Astrocyte of the spinal cord (primary cell): ENCODE data around the gene RNU7-1.

Source experiments
- DNase-seq: peaks from one replicate; pipeline ENCODE4 v3.0.0; 2011; ENCODE audit warnings: low read depth, low spot score
- H3K4me3 ChIP-seq: 2 replicates; pipeline ENCODE4 v1.5.1; 2011; ENCODE audit warnings: low read depth, mild to moderate bottlenecking, low read length, moderate library complexity
- in situ Hi-C: cut with HindIII; loops from 2 replicates; pipeline ENCODE4 v1.10.0; 2017; ENCODE audit warnings: low sequenced_read_pairs
- TF ChIP-seq, protein P1 (sequence below): IDR thresholded peaks from 2 replicates; pipeline ENCODE4 v1.5.1; 2012; ENCODE audit warnings: low read depth, mild to moderate bottlenecking, low read length, inconsistent platforms

RNU7-1 gene

GRCh38 chr12:6935371-6936193 lies 8.0 kb upstream of the RNU7-1 start:
- DNase-seq: no peak
- in situ Hi-C loops: no loop called here
- no peak overlapping the region for H3K4me3 ChIP-seq
- TF ChIP-seq, protein P1, sequence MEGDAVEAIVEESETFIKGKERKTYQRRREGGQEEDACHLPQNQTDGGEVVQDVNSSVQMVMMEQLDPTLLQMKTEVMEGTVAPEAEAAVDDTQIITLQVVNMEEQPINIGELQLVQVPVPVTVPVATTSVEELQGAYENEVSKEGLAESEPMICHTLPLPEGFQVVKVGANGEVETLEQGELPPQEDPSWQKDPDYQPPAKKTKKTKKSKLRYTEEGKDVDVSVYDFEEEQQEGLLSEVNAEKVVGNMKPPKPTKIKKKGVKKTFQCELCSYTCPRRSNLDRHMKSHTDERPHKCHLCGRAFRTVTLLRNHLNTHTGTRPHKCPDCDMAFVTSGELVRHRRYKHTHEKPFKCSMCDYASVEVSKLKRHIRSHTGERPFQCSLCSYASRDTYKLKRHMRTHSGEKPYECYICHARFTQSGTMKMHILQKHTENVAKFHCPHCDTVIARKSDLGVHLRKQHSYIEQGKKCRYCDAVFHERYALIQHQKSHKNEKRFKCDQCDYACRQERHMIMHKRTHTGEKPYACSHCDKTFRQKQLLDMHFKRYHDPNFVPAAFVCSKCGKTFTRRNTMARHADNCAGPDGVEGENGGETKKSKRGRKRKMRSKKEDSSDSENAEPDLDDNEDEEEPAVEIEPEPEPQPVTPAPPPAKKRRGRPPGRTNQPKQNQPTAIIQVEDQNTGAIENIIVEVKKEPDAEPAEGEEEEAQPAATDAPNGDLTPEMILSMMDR: no peak

GRCh38 chr12:6936194-6936635 lies 7.4 kb upstream of the RNU7-1 start:
- TF ChIP-seq, protein P1: no peak
- no peak overlapping the region for H3K4me3 ChIP-seq
- no peak for DNase-seq
- in situ Hi-C loops: no loop called here

- in situ Hi-C loops: no loop called here
- peak overlapping the region; percentile 50 for H3K4me3 ChIP-seq
- DNase-seq: no peak
These were observed 6.8 kb upstream of the RNU7-1 start for GRCh38 chr12:6936636-6937480.

DNA sequence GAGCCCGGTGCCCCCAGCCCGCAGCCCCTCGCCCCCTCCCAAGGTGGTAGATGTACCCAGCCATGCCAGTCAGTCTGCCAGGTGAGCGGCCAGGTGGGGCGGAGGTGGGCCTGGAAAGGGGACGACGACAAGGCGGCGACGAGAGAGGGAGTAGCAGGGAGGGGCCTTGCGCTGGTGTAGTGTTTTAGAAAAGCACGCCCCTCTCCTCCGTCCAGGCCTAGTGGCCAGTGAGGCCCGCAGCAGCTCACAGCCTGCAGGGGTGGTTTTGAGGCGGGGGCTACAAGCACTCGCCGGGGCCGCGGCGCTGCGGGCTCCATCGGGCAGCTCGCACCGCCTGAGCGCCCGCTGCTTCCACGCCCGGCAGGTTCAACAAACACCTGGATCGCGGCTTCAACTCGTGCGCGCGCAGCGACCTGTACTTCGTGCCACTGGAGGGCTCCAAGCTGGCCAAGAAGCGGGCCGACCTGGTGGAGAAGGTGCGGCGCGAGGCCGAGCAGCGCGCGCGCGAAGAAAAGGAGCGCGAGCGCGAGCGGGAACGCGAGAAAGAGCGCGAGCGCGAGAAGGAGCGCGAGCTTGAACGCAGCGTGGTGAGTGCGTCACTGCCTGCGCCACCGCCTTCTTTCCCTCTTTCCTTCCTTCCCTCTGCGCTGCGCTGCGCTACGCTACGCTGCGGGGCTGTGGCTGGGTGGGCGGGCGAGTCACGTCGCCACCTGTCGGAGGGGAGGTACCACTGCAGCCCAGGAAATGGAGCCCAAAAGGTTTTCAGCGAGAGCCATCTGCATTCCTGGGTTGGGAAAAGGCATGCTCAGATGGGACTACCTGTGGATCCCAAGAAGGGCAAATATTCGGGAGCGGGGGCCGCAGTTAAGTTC lies 5.9 kb upstream of the RNU7-1 start:
- in situ Hi-C loops: no loop called here

More at GRCh38 chr12:6936636-6937480, 6.8 kb upstream of the RNU7-1 start:
- TF ChIP-seq, protein P1: no peak

DNA sequence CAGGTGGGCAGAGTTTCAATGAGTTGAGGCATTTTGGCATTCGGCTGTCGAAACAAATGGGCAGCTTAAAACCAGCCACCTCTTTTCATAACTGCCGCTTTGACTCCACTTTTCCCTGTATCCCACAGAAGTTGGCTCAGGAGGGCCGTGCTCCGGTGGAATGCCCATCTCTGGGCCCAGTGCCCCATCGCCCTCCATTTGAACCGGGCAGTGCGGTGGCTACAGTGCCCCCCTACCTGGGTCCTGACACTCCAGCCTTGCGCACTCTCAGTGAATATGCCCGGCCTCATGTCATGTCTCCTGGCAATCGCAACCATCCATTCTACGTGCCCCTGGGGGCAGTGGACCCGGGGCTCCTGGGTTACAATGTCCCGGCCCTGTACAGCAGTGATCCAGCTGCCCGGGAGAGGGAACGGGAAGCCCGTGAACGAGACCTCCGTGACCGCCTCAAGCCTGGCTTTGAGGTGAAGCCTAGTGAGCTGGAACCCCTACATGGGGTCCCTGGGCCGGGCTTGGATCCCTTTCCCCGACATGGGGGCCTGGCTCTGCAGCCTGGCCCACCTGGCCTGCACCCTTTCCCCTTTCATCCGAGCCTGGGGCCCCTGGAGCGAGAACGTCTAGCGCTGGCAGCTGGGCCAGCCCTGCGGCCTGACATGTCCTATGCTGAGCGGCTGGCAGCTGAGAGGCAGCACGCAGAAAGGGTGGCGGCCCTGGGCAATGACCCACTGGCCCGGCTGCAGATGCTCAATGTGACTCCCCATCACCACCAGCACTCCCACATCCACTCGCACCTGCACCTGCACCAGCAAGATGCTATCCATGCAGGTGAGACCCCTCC lies 5.0 kb upstream of the RNU7-1 start:
- in situ Hi-C loops: no loop called here
- H3K4me3 ChIP-seq: peak overlapping the region; percentile 50
- TF ChIP-seq, protein P1: no peak
- no peak for DNase-seq

More for the DNA sequence above, 5.9 kb upstream of the RNU7-1 start:
- TF ChIP-seq, protein P1: peak; percentile 97
- H3K4me3 ChIP-seq: peak overlapping the region; percentile 50
- DNase-seq: peak; percentile 95
